HG03571 (cell line): ENCODE results near the gene ESF1.
"Not testable (repeated sequence)": the region's sequence is repeated elsewhere in the genome, so short reads cannot be mapped to it uniquely, and the experiment has no call there.

Experiments
- ATAC-seq: cut with Tn5 transposase; IDR thresholded peaks from one replicate; pipeline ENCODE4 v1.9.1; 2021; ENCODE audit not compliant: unreplicated experiment

Gene ESF1

GRCh38 chr20:13788167-13788834 lies 3.6 kb upstream of the ESF1 start:
- no peak for ATAC-seq

GRCh38 chr20:13786143-13786828 lies 1.6 kb upstream of the ESF1 start:
- ATAC-seq: no peak

- ATAC-seq: peak; percentile 4
Measured at GRCh38 chr20:13784271-13784892, 337 bp downstream of the ESF1 start.

GRCh38 chr20:13783528-13783927 lies 1.2 kb downstream of the ESF1 start:
- ATAC-seq: no peak

- ATAC-seq: no peak
Measured at GRCh38 chr20:13778827-13779226, 5.9 kb downstream of the ESF1 start.

GRCh38 chr20:13777171-13777601 lies 7.5 kb downstream of the ESF1 start:
- ATAC-seq: no peak

- no peak for ATAC-seq
Measured at GRCh38 chr20:13775867-13776266, 8.9 kb downstream of the ESF1 start.

GRCh38 chr20:13772529-13772928 lies 12.2 kb downstream of the ESF1 start:
- no peak for ATAC-seq

GRCh38 chr20:13771853-13772453 lies 12.8 kb downstream of the ESF1 start:
- no peak for ATAC-seq

- ATAC-seq: no peak
Measured at GRCh38 chr20:13770141-13770540, 14.6 kb downstream of the ESF1 start.

- no peak for ATAC-seq
Measured at GRCh38 chr20:13765868-13766416, 18.8 kb downstream of the ESF1 start.

GRCh38 chr20:13765299-13765698 lies 19.4 kb downstream of the ESF1 start:
- no peak for ATAC-seq

GRCh38 chr20:13760451-13760946 lies 24.2 kb downstream of the ESF1 start:
- ATAC-seq: not testable (repeated sequence)

- ATAC-seq: no peak
Measured at GRCh38 chr20:13758884-13759283, 25.8 kb downstream of the ESF1 start.

- no peak for ATAC-seq
Measured at GRCh38 chr20:13756551-13756950, 28.2 kb downstream of the ESF1 start.

- ATAC-seq: no peak
Measured at GRCh38 chr20:13755809-13756208, 28.9 kb downstream of the ESF1 start.

GRCh38 chr20:13753436-13754036 lies 31.2 kb downstream of the ESF1 start:
- ATAC-seq: no peak

- no peak for ATAC-seq
Measured at GRCh38 chr20:13749811-13750210, 34.9 kb downstream of the ESF1 start.

GRCh38 chr20:13745784-13746183 lies 38.9 kb downstream of the ESF1 start:
- no peak for ATAC-seq

GRCh38 chr20:13744352-13744751 lies 40.4 kb downstream of the ESF1 start:
- ATAC-seq: no peak

- ATAC-seq: no peak
Measured at GRCh38 chr20:13741879-13742278, 42.8 kb downstream of the ESF1 start.
